ENCODE measurements around the gene SSBP2.

Gene SSBP2

GRCh38 chr5:81751009-81751835 is at the start of gene SSBP2:
Gene SSBP2, minus strand, starts transcription at chr5:81751097. Its CDS starts 55 bp downstream, at chr5:81751042.
- peak; percentile 97 to 98 (median 98) for DNase-seq

- DNase-seq = peak in 1 of 3 donors; percentile 2
These were observed 44.8 kb upstream of the SSBP2 start for GRCh38 chr5:81795666-81796065.

GRCh38 chr5:81794226-81794625 is 43.3 kb upstream of the SSBP2 start:
- DNase-seq = peak in 1 of 3 donors; percentile 8

- peak in 1 of 3 donors; percentile 9 for DNase-seq
These were observed 39.4 kb upstream of the SSBP2 start for GRCh38 chr5:81790336-81790735.

GRCh38 chr5:81789033-81789432 is 38.1 kb upstream of the SSBP2 start:
- DNase-seq = peak; percentile 39 to 58 (median 46)

GRCh38 chr5:81788329-81788728 is 37.4 kb upstream of the SSBP2 start:
- DNase-seq = no peak

- peak; percentile 20 to 32 (median 27) for DNase-seq
These were observed 36.8 kb upstream of the SSBP2 start for GRCh38 chr5:81787474-81788242.

- peak in 1 of 3 donors; percentile 12 for DNase-seq
These were observed 36.1 kb upstream of the SSBP2 start for GRCh38 chr5:81786991-81787390.

GRCh38 chr5:81786496-81786895 is 35.6 kb upstream of the SSBP2 start:
- DNase-seq = no peak

- DNase-seq = no peak
These were observed 34.4 kb upstream of the SSBP2 start for GRCh38 chr5:81785322-81785721.

- no peak for DNase-seq
These were observed 32.5 kb upstream of the SSBP2 start for GRCh38 chr5:81783401-81783800.

- DNase-seq = peak in 1 of 3 donors; percentile 34
These were observed 31.9 kb upstream of the SSBP2 start for GRCh38 chr5:81782811-81783210.

- no peak for DNase-seq
These were observed 29.0 kb upstream of the SSBP2 start for GRCh38 chr5:81779916-81780266.

GRCh38 chr5:81779125-81779915 is 28.4 kb upstream of the SSBP2 start:
- peak; percentile 57 to 63 (median 62) for DNase-seq

- peak; percentile 36 to 68 (median 66) for DNase-seq
These were observed 27.7 kb upstream of the SSBP2 start for GRCh38 chr5:81778642-81779041.

- no peak for DNase-seq
These were observed 25.4 kb upstream of the SSBP2 start for GRCh38 chr5:81776258-81776657.

- peak; percentile 27 to 66 (median 27) for DNase-seq
These were observed 23.5 kb upstream of the SSBP2 start for GRCh38 chr5:81774374-81774773.

GRCh38 chr5:81773574-81773973 is 22.7 kb upstream of the SSBP2 start:
- peak; percentile 47 to 69 (median 62) for DNase-seq

GRCh38 chr5:81773161-81773560 is 22.3 kb upstream of the SSBP2 start:
- no peak for DNase-seq

- no peak for DNase-seq
These were observed 21.6 kb upstream of the SSBP2 start for GRCh38 chr5:81772488-81772887.

- peak; percentile 50 to 79 (median 66) for DNase-seq
These were observed 18.1 kb upstream of the SSBP2 start for GRCh38 chr5:81768935-81769452.

- no peak for DNase-seq
These were observed 17.0 kb upstream of the SSBP2 start for GRCh38 chr5:81767938-81768337.

GRCh38 chr5:81767097-81767496 is 16.2 kb upstream of the SSBP2 start:
- no peak for DNase-seq
